IMR-90 (cell line): Measurements from ENCODE around the gene PAX8. TPM values are rescaled to one million over a fixed set of nuclear protein-coding genes. Genes with fewer than 3 reads are reported as not detected.
"Not testable (repeated sequence)": the region's sequence is repeated elsewhere in the genome, so short reads cannot be mapped to it uniquely, and the experiment has no call there.

ENCODE experiments used
- ATAC-seq: fragments of 200-7000 bp; cut with Tn5 transposase; 2 replicates; pipeline ENCODE4 v1.9.1; 2020; ENCODE audit warnings: low read depth, mild to moderate bottlenecking, moderate library complexity
- BruUV-seq: library from RNA; stranded (reverse); fragments of 400-500 nt; replicated peaks from 2 replicates; lab custom pipeline; 2021; lab: Mats Ljungman, UMichigan
- CTCF ChIA-PET: fragments of 300-600 bp; formaldehyde crosslinking; extraction: SDS; loops from one replicate; lab custom pipeline; 2021; ENCODE audit warnings: antibody characterized with exemption; lab: Yijun Ruan, JAX
- POLR2A ChIA-PET: fragments of 300-600 bp; sonication (Branson Sonifier 250); formaldehyde crosslinking; loops from one replicate; lab custom pipeline; 2022; ENCODE audit warnings: antibody characterized with exemption; ENCODE audit not compliant: unreplicated experiment; lab: Charles Lee
- DNase-seq: peaks from one replicate; pipeline ENCODE4 v3.0.0; 2013
- H2AFZ ChIP-seq: replicated peaks from 2 replicates; pipeline ENCODE3; 2013; ENCODE audit warnings: low read length, mild to moderate bottlenecking; ENCODE audit not compliant: poor library complexity
- H2AK5ac ChIP-seq: 2 replicates; pipeline ENCODE4 v1.6.1; 2013; ENCODE audit warnings: low read depth, low read length, inconsistent platforms
- H2AK9ac ChIP-seq: replicated peaks from 2 replicates; pipeline ENCODE3; 2013; ENCODE audit warnings: mild to moderate bottlenecking, low read depth, low read length, moderate library complexity; ENCODE audit not compliant: poor library complexity
- H2BK120ac ChIP-seq: 2 replicates; pipeline ENCODE4 v1.6.1; 2013; ENCODE audit warnings: low read depth, low read length, inconsistent platforms
- H2BK15ac ChIP-seq: 3 replicates; pipeline ENCODE4 v1.6.1; 2013; ENCODE audit warnings: low read depth, low read length, inconsistent platforms
- H2BK20ac ChIP-seq: 2 replicates; pipeline ENCODE4 v1.6.1; 2013; ENCODE audit warnings: low read depth, mild to moderate bottlenecking, inconsistent platforms, low read length, moderate library complexity
- H2BK5ac ChIP-seq: 2 replicates; pipeline ENCODE4 v1.6.1; 2013; ENCODE audit warnings: mild to moderate bottlenecking, low read depth, low read length, inconsistent platforms; ENCODE audit not compliant: poor library complexity, severe bottlenecking
- H3K14ac ChIP-seq: replicated peaks from 2 replicates; pipeline ENCODE4 v1.6.1; 2013; ENCODE audit warnings: low read depth, low read length, inconsistent platforms
- H3K18ac ChIP-seq: 2 replicates; pipeline ENCODE4 v1.6.1; 2013; ENCODE audit warnings: low read depth, low read length, control low read depth
- H3K23ac ChIP-seq: 2 replicates; pipeline ENCODE4 v1.6.1; 2013; ENCODE audit warnings: low read depth, low read length, inconsistent platforms
- H3K27ac ChIP-seq: 2 replicates; pipeline ENCODE4 v1.5.1; 2013; ENCODE audit warnings: mild to moderate bottlenecking, control low read depth, low read length; ENCODE audit not compliant: insufficient read depth
- H3K27me3 ChIP-seq: 2 replicates; pipeline ENCODE4 v1.6.1; 2013; ENCODE audit warnings: low read length; ENCODE audit not compliant: control insufficient read depth, insufficient read depth
- H3K36me3 ChIP-seq: 2 replicates; pipeline ENCODE4 v1.6.1; 2013; ENCODE audit warnings: low read length, mixed read lengths; ENCODE audit not compliant: control insufficient read depth, insufficient read depth
- H3K4ac ChIP-seq: 2 replicates; pipeline ENCODE4 v1.6.1; 2013; ENCODE audit warnings: low read depth, low read length, inconsistent platforms
- H3K4me1 ChIP-seq: 2 replicates; pipeline ENCODE4 v1.6.1; 2013; ENCODE audit warnings: low read length, mixed read lengths; ENCODE audit not compliant: control insufficient read depth, insufficient read depth
- H3K4me2 ChIP-seq: 2 replicates; pipeline ENCODE4 v1.6.1; 2013; ENCODE audit warnings: low read depth, mild to moderate bottlenecking, control low read depth, low read length, moderate library complexity
- H3K4me3 ChIP-seq: 2 replicates; pipeline ENCODE4 v1.5.1; 2013; ENCODE audit warnings: low read depth, mild to moderate bottlenecking, control low read depth, low read length, moderate library complexity; ENCODE audit not compliant: insufficient read depth
- H3K56ac ChIP-seq: 2 replicates; pipeline ENCODE4 v1.6.1; 2013; ENCODE audit warnings: low read length, inconsistent platforms; ENCODE audit not compliant: insufficient read depth; ENCODE audit errors: extremely low read depth
- H3K79me1 ChIP-seq, 2 experiments: 2 replicates each; pipeline ENCODE4 v1.6.1; 2013; ENCODE audit warnings: low read length in 2 of 2, inconsistent platforms in 1 of 2, low read depth in 1 of 2
- H3K9ac ChIP-seq: 2 replicates; pipeline ENCODE4 v1.6.1; 2013; ENCODE audit warnings: low read depth, low read length, control low read depth
- H3K9me1 ChIP-seq: 2 replicates; pipeline ENCODE4 v1.6.1; 2013; ENCODE audit warnings: low read length, inconsistent platforms; ENCODE audit not compliant: insufficient read depth
- H3K9me3 ChIP-seq: 2 replicates; pipeline ENCODE4 v1.6.1; 2013; ENCODE audit warnings: low read length; ENCODE audit not compliant: control insufficient read depth, insufficient read depth
- H4K20me1 ChIP-seq: 2 replicates; pipeline ENCODE4 v1.6.1; 2013; ENCODE audit warnings: low read length, inconsistent platforms; ENCODE audit not compliant: insufficient read depth
- H4K5ac ChIP-seq: 2 replicates; pipeline ENCODE4 v1.6.1; 2013; ENCODE audit warnings: mild to moderate bottlenecking, low read depth, low read length, control low read depth
- H4K8ac ChIP-seq, 2 experiments: 2 replicates each; pipeline ENCODE4 v1.6.1; 2013; ENCODE audit warnings: low read depth in 2 of 2, low read length in 2 of 2, control low read depth in 1 of 2, inconsistent platforms in 1 of 2
- H4K91ac ChIP-seq: 2 replicates; pipeline ENCODE4 v1.6.1; 2013; ENCODE audit warnings: low read depth, low read length, inconsistent platforms; ENCODE audit not compliant: insufficient read depth
- CTCF ChIP-seq: conservative IDR thresholded peaks from 2 replicates; pipeline ENCODE4 v1.5.1; 2012; ENCODE audit warnings: mild to moderate bottlenecking, low read depth, low read length, improper control_type of control experiment
- WGBS, 2 experiments: methylation state at CpG; one replicate each; pipeline versions ENCODE4 v1.1.5 to v1.1.7; 2013; ENCODE audit warnings: missing lambda C conversion rate in 2 of 2; ENCODE audit not compliant: insufficient read length in 1 of 2; ENCODE audit errors: extremely low coverage in 2 of 2; 5-methylcytosine and 5-hydroxymethylcytosine counted together
- dilution Hi-C: fragments of 300-500 bp; cut with HindIII; formaldehyde crosslinking; loops from one replicate; pipeline ENCODE4 v1.14.3; 2018; ENCODE audit warnings: low sequenced_read_pairs; ENCODE audit not compliant: unreplicated experiment
- in situ Hi-C: fragments of 300-500 bp; cut with MboI; formaldehyde crosslinking; loops from 3 replicates; pipeline ENCODE4 v1.14.3; 2019; ENCODE audit warnings: low sequenced_read_pairs, inconsistent platforms, mixed read lengths
- intact Hi-C: fragments of 100-400 bp; cut with micrococcal nuclease; formaldehyde crosslinking; loops from 2 replicates; pipeline ENCODE4 v1.10.0; 2022
- polyA plus RNA-seq, 3 experiments: library from polyadenylated mRNA; depleted of rRNA; stranded (reverse); fragments of >200 nt; gene quantifications; 2 replicates each; pipeline ENCODE4 v1.2.3, GENCODE V29; 2012; ENCODE audit warnings: low replicate concordance in 1 of 3
- total RNA-seq: library from RNA; depleted of rRNA; stranded (reverse); fragments of >200 nt; gene quantifications from 2 replicates; pipeline ENCODE4 v1.2.3, GENCODE V29; 2012

The PAX8 gene
- total and polyA plus RNA-seq, 2 of the 4 experiments (the other 2 are of a cell fraction): 0.18 to 1.5 TPM

- H3K9me3 ChIP-seq, in situ Hi-C loops, H3K27ac ChIP-seq, H3K4me3 ChIP-seq, H4K91ac ChIP-seq, H3K18ac ChIP-seq, H3K56ac ChIP-seq, intact Hi-C loops, dilution Hi-C loops, H3K14ac ChIP-seq, H2AK5ac ChIP-seq, H2BK15ac ChIP-seq, H3K4me1 ChIP-seq, H3K9ac ChIP-seq, H4K20me1 ChIP-seq, POLR2A ChIA-PET, H2AFZ ChIP-seq, CTCF ChIA-PET, H3K4ac ChIP-seq, H3K23ac ChIP-seq, BruUV-seq, H2BK5ac ChIP-seq, H2BK20ac ChIP-seq, H4K5ac ChIP-seq, H3K79me1 ChIP-seq, H2AK9ac ChIP-seq, H3K4me2 ChIP-seq, H2BK120ac ChIP-seq, H3K9me1 ChIP-seq, H3K36me3 ChIP-seq, H4K8ac ChIP-seq: not testable (repeated sequence)
- ATAC-seq: 0 out of 2 replicates have a peak, but pooled peaks have one; percentile 32
- peaks cover 24% of the 10 kb centered on the region for H3K27me3 ChIP-seq
- DNase-seq: peak; percentile 5
- TF ChIP-seq CTCF: 0 out of 2 replicates have a peak, but pooled peaks have one; percentile 12
- WGBS, 2 experiments: no CpG with 5 or more reads among the region's 2 CpGs
These were observed 18.9 kb upstream of the PAX8 start for GRCh38 chr2:113297590-113297989.
